SIG-M5 (cell line): ENCODE measurements around the gene KLHDC8B.
"Not testable (repeated sequence)": the region's sequence is repeated elsewhere in the genome, so short reads cannot be mapped to it uniquely, and the experiment has no call there.

Experiments used
- DNase-seq: peaks from one replicate; lab custom pipeline; 2025; lab: John Stamatoyannopoulos, UW

The KLHDC8B gene

GRCh38 chr3:49183873-49184272 lies 12.5 kb downstream of the KLHDC8B start:
- no peak for DNase-seq

DNA sequence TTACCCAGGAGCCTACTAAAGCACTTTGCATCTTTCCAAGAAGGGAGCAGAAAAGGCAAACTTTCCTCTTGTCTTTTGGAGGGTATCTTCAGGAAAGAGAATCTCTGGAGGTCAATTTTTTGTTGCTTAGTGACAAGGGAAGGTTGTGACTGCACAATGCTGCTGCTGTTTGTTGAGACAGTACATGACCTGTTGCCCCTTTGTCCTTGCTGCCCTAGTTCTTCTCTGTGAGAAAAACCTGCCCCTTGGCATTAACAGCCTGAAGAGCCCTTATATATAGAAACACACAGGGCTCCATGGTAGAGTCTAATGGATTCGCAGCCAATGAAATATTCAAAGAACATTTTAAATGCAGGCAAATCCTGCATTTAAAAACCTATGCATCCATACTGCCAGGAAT lies 20.3 kb downstream of the KLHDC8B start:
- DNase-seq, result no peak

- DNase-seq, result no peak
Measured at GRCh38 chr3:49198161-49198560, 26.8 kb downstream of the KLHDC8B start.

GRCh38 chr3:49198611-49199230 lies 27.3 kb downstream of the KLHDC8B start:
- no peak for DNase-seq

GRCh38 chr3:49199239-49199899 lies 28.0 kb downstream of the KLHDC8B start:
- DNase-seq, result no peak

GRCh38 chr3:49199900-49200281 lies 28.5 kb downstream of the KLHDC8B start:
- DNase-seq, result no peak

- no peak for DNase-seq
Measured at GRCh38 chr3:49213541-49213943, 42.1 kb downstream of the KLHDC8B start.

DNA sequence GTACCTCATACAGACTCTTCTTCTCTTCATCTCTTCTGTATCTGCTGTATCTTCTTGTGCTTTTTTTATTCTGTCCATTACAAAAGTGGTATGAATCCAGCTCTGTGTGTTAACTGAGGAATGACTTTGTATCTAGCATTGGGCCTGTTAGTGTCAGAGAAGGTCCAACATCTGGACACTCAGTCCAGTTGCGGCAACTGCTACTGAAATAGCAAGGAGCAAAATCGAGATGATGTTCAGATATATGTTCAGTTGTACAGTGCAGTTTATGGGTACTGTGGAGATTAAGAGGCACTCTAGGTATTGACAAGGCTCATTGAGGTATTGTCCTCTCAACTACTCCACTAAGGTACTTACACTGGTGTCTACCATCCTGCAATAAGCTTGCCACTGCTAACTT lies 42.6 kb downstream of the KLHDC8B start:
- DNase-seq, result no peak

- not testable (repeated sequence) for DNase-seq
Measured at GRCh38 chr3:49216687-49217086, 45.3 kb downstream of the KLHDC8B start.

DNA sequence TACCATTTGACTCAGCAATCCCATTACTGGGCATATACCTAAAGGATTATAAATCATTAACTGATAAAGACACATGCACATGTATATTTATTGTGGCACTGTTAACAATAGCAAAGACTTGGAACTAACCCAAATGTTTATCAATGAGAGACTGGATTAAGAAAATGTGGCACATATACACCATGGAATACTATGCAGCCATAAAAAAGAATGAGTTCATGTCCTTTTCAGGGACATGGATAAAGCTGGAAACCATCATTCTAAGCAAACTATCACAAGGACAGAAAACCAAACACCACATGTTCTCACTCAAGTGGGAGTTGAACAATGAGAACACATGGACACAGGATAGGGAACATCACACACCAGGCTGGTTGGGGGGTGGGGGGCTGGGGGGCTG lies 45.7 kb downstream of the KLHDC8B start:
- not testable (repeated sequence) for DNase-seq

DNA sequence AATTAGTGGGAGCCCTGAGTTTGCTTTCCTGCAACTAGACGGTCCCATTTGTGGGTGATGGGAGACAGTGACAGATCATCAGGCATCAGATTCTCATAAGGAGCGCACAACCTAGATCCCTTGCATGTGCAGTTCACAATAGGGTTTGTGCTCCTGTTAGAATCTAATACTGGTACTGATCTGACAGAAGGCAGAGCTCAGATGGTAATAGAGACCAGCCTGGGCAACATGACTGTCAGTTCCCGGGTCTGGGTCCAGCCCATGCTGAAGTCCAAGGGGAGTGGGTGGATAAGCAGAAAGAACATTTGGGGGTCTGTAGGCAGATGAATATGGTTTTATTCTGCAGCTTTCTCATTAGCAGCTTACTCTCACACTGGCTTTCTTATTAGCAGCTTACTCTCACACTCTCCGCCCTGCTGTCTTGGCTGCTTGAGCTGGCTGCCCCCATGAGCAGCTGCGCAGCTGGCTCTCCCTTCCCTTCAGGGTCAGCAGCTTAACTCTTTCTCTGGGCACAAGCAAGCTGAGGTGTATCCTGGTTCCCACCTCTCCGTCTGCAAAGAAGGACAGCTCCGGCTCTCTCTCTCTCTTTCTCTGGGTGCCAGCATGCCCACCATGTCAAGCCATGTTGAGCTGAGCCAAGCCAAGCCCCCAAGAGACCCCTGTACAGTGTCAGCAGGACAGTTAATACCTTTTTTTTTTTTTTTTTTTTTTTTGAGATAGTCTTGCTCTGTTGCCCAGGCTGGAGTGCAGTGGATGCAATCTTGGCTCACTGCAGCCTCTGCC lies 46.5 kb downstream of the KLHDC8B start:
- no peak for DNase-seq

- DNase-seq, result not testable (repeated sequence)
Measured at GRCh38 chr3:49218471-49218989, 47.1 kb downstream of the KLHDC8B start.

GRCh38 chr3:49219132-49219531 lies 47.7 kb downstream of the KLHDC8B start:
- no peak for DNase-seq

GRCh38 chr3:49220985-49221563 lies 49.7 kb downstream of the KLHDC8B start:
- not testable (repeated sequence) for DNase-seq

DNA sequence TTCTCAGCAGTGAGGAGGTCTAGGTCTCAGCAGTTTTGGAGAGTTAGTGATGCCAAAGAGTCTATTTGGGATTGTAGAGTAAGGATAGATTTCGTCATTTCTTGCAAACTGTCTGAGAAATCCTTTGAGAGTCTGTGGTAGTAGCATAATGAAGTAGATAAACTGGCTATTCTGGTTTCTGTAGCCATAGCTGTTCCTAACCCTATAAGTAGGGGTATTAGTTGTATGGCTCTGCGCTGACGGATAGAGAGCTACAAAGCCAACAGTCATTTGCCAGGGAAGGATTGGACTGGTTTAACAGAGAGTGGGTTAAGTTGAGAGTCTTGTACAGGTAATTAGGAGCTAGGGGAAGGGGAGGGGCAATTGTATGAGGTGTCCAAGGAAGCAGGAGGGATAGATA lies 50.6 kb downstream of the KLHDC8B start:
- DNase-seq, result no peak
